ENCODE measurements around the gene BRCC3. TPM values are rescaled to one million over a fixed set of nuclear protein-coding genes. Genes with fewer than 3 reads are reported as not detected.
A peak's percentile ranks its signal among the peaks of the same experiment; 100 is the strongest.

Gene BRCC3
- polyA plus RNA-seq, 1 of the 3 experiments (the other 2 are of a cell fraction) = 11.2 TPM

GRCh38 chrX:155026420-155026726 lies 44.9 kb upstream of the BRCC3 start:
- Histone ChIP-seq H3K27me3 (ENCODE audit: insufficient read depth) (no peaks in the 10 kb centered on the region), H3K9me3 (no peaks in the 10 kb centered on the region), H3K4me3 (ENCODE audit: low read depth in 2 of 2, low read length in 1 of 2) (peak overlapping the region; percentile 56 to 64; a peak in 3 of 4 replicates), H3K36me3 (replicated peaks in 1 of 2; ENCODE audit: control insufficient read depth in 1 of 2, insufficient read depth in 2 of 2, low read length in 1 of 2) (no peaks in the 10 kb centered on the region), H3K27ac (ENCODE audit: low read depth in 2 of 2, low read length in 1 of 2) (peak overlapping the region; percentile 86 to 93), H3K4me2 (peak overlapping the region; percentile 7; the same call in 1 of the 2 replicates), H3K9ac (peak overlapping the region; percentile 88), H3K9me2 (no peaks in the 10 kb centered on the region), H3K4me1 (ENCODE audit: control insufficient read depth in 1 of 2, insufficient read depth in 2 of 2, low read depth in 1 of 2, low read length in 1 of 2) (no peaks in the 10 kb centered on the region; a peak in 1 of 4 replicates), H4K20me1 (ENCODE audit: insufficient read depth) (no peaks in the 10 kb centered on the region), H3F3A (replicated peaks; ENCODE audit: insufficient read depth) (peaks cover 4% of the 10 kb centered on the region), H3K79me2 (ENCODE audit: insufficient read depth) (peaks cover 35% of the 10 kb centered on the region), H2AFZ (ENCODE audit: low read depth) (peak overlapping the region; percentile 72)
- CTCF ChIA-PET = interaction anchor here (1.3 to 2.4 kb wide), 2 partner anchors 45 to 108 kb away, joined by 3 to 7 read pairs; no protein-coding TSS in a partner anchor
- POLR2A ChIA-PET = interaction anchor here (0.7 to 1.4 kb wide), 6 partner anchors 9 to 46 kb away, joined by 3 to 5 read pairs (median 4); no protein-coding TSS in a partner anchor
- no peak for DNase-seq
- TF ChIP-seq, protein P1, sequence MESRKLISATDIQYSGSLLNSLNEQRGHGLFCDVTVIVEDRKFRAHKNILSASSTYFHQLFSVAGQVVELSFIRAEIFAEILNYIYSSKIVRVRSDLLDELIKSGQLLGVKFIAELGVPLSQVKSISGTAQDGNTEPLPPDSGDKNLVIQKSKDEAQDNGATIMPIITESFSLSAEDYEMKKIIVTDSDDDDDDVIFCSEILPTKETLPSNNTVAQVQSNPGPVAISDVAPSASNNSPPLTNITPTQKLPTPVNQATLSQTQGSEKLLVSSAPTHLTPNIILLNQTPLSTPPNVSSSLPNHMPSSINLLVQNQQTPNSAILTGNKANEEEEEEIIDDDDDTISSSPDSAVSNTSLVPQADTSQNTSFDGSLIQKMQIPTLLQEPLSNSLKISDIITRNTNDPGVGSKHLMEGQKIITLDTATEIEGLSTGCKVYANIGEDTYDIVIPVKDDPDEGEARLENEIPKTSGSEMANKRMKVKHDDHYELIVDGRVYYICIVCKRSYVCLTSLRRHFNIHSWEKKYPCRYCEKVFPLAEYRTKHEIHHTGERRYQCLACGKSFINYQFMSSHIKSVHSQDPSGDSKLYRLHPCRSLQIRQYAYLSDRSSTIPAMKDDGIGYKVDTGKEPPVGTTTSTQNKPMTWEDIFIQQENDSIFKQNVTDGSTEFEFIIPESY (IDR thresholded peaks at IDR 0.05; ENCODE audit: borderline replicate concordance, low read depth) = no peak
- TF ChIP-seq, protein P2, sequence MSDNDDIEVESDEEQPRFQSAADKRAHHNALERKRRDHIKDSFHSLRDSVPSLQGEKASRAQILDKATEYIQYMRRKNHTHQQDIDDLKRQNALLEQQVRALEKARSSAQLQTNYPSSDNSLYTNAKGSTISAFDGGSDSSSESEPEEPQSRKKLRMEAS (IDR thresholded peaks at IDR 0.05; ENCODE audit: low read depth) = no peak
- no peak for TF ChIP-seq REST (IDR thresholded peaks at IDR 0.05; ENCODE audit: low read depth, low read length)
- 14% methylated on average over 12 of the region's 16 CpGs for WGBS (ENCODE audit: low lambda C conversion rate)

DNA sequence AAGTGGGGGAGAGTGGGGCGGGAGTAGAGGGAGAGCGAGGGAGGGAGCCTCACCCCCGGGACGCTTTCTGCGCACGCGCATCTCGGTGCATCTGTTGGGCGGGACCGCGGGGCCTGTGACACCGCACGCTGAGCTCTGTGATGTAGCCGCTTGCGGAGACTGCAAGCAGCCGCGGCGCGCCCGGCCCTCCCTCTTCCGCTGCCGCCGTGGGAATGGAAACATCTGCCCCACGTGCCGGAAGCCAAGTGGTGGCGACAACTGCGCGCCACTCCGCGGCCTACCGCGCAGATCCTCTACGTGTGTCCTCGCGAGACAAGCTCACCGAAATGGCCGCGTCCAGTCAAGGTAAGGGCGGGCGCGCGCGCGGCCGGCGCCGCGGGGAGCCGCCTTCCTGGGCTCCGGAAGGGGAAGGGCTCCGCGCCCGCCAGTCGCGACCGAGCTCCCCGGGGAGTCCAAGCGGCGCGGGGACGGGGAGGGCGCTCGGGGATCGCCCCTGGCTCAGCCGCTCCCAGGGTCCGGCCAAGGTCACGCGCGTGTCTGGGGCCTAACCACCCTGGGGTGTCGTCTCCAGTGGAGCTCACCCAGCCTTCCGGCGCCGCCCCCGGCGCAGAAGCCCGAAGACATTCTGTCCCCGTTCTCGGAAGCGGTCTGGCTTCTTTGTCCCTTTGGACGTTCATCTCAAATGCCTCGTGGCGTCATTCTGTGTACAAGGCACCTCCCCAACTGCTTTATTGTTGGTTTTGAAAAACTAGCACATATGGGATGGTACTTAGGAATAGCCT lies 44.4 kb upstream of the BRCC3 start, which contains the start of gene FUNDC2:
Gene FUNDC2, plus strand, starts transcription at position 118 of the 782 bp plus-strand sequence. Its CDS starts 95 bp downstream, at position 213.
- Histone ChIP-seq H3K27ac (ENCODE audit: low read depth in 2 of 2, low read length in 1 of 2) (peak within 1 kb of the TSS; percentile 91 to 93), H3K9me3 (no peaks in the 10 kb centered on the region), H3F3A (replicated peaks; ENCODE audit: insufficient read depth) (peaks cover 4% of the 10 kb centered on the region), H3K36me3 (replicated peaks in 1 of 2; ENCODE audit: control insufficient read depth in 1 of 2, insufficient read depth in 2 of 2, low read length in 1 of 2) (no peaks in the 10 kb centered on the region), H2AFZ (ENCODE audit: low read depth) (peak within 1 kb of the TSS; percentile 72), H3K79me2 (ENCODE audit: insufficient read depth) (peaks cover 40% of the 10 kb centered on the region), H3K4me1 (ENCODE audit: control insufficient read depth in 1 of 2, insufficient read depth in 2 of 2, low read depth in 1 of 2, low read length in 1 of 2) (no peaks in the 10 kb centered on the region; a peak in 1 of 4 replicates), H3K27me3 (ENCODE audit: insufficient read depth) (no peaks in the 10 kb centered on the region), H3K9ac (peak within 1 kb of the TSS; percentile 88), H3K4me2 (peak within 1 kb of the TSS; percentile 73), H3K4me3 (ENCODE audit: low read depth in 2 of 2, low read length in 1 of 2) (peak within 1 kb of the TSS; percentile 64 to 66), H4K20me1 (ENCODE audit: insufficient read depth) (no peaks in the 10 kb centered on the region), H3K9me2 (no peaks in the 10 kb centered on the region)
- ChIA-PET CTCF (interaction anchor here (1.3 to 2.4 kb wide), 2 partner anchors 46 to 109 kb away, joined by 3 to 7 read pairs; no protein-coding TSS in a partner anchor), POLR2A (interaction anchor here (0.7 to 1.4 kb wide), 6 partner anchors 10 to 47 kb away, joined by 3 to 5 read pairs (median 4); no protein-coding TSS in a partner anchor)
- WGBS (ENCODE audit: low lambda C conversion rate) = 11% methylated on average over 5 of the region's 82 CpGs
- DNase-seq = peak; percentile 91
- TF ChIP-seq NFIC (IDR thresholded peaks at IDR 0.05; ENCODE audit: borderline replicate concordance) = no peak
- TF ChIP-seq TCF12 (IDR thresholded peaks at IDR 0.05) = no peak
- no peak for TF ChIP-seq JUND (IDR thresholded peaks at IDR 0.05)
- TF ChIP-seq, protein P3, sequence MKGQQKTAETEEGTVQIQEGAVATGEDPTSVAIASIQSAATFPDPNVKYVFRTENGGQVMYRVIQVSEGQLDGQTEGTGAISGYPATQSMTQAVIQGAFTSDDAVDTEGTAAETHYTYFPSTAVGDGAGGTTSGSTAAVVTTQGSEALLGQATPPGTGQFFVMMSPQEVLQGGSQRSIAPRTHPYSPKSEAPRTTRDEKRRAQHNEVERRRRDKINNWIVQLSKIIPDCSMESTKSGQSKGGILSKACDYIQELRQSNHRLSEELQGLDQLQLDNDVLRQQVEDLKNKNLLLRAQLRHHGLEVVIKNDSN (IDR thresholded peaks at IDR 0.05; ENCODE audit: borderline replicate concordance, low read depth) = peak; percentile 76
- no peak for TF ChIP-seq TEAD4 (IDR thresholded peaks at IDR 0.05; ENCODE audit: borderline replicate concordance, insufficient read depth)
- peak; percentile 98 for TF ChIP-seq CHD2 (IDR thresholded peaks at IDR 0.05; ENCODE audit: low read length, partially characterized antibody)
- TF ChIP-seq, protein P4, sequence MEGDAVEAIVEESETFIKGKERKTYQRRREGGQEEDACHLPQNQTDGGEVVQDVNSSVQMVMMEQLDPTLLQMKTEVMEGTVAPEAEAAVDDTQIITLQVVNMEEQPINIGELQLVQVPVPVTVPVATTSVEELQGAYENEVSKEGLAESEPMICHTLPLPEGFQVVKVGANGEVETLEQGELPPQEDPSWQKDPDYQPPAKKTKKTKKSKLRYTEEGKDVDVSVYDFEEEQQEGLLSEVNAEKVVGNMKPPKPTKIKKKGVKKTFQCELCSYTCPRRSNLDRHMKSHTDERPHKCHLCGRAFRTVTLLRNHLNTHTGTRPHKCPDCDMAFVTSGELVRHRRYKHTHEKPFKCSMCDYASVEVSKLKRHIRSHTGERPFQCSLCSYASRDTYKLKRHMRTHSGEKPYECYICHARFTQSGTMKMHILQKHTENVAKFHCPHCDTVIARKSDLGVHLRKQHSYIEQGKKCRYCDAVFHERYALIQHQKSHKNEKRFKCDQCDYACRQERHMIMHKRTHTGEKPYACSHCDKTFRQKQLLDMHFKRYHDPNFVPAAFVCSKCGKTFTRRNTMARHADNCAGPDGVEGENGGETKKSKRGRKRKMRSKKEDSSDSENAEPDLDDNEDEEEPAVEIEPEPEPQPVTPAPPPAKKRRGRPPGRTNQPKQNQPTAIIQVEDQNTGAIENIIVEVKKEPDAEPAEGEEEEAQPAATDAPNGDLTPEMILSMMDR (IDR thresholded peaks at IDR 0.05) = no peak
- TF ChIP-seq POLR2AphosphoS5 (IDR thresholded peaks at IDR 0.05; ENCODE audit: low read depth, low read length) = peak; percentile 53; the same call in 1 of the 2 replicates
- TF ChIP-seq GATA2 (CRISPR knock-in tag; IDR thresholded peaks at IDR 0.05) = no peak
- TF ChIP-seq, protein P1 (IDR thresholded peaks at IDR 0.05; ENCODE audit: borderline replicate concordance, low read depth) = peak; percentile 94
- peak; percentile 81 for TF ChIP-seq MXI1 (IDR thresholded peaks at IDR 0.05; ENCODE audit: low read depth, low read length)
- TF ChIP-seq, protein P2 (IDR thresholded peaks at IDR 0.05; ENCODE audit: low read depth) = peak; percentile 83
